Hepatocyte (in vitro differentiated cells): ENCODE data around the gene CITED4.

Experiments used
- CTCF ChIP-seq: fragments of 200-600 bp; sonication (generic); IDR thresholded peaks from 2 replicates; pipeline ENCODE4 v1.5.1; 2016; ENCODE audit warnings: antibody characterized with exemption, mild to moderate bottlenecking; ENCODE audit not compliant: poor library complexity
- EZH2 ChIP-seq: fragments of 200-600 bp; sonication (generic); IDR thresholded peaks from 2 replicates; pipeline ENCODE4 v1.6.1; 2016; ENCODE audit warnings: antibody characterized with exemption, mild to moderate bottlenecking, borderline replicate concordance

GRCh38 chr1:40841602-40842001 is 20.6 kb downstream of the CITED4 start:
- no peak for TF ChIP-seq CTCF
- no peak for TF ChIP-seq EZH2
